Activated T-helper 9 cell treated with anti-CD3 and anti-CD28 coated beads, Interleukin-2, amount 50 U/mL, for 16 hours (primary cell): Measurements from ENCODE around the gene OXNAD1.
"Not testable (repeated sequence)": the region's sequence is repeated elsewhere in the genome, so short reads cannot be mapped to it uniquely, and the experiment has no call there.

Source experiments
- DNase-seq: peaks from one replicate; pipeline ENCODE4 v3.0.0-alpha.2; 2020; ENCODE audit warnings: low read depth

Gene OXNAD1

GRCh38 chr3:16304061-16305010 is 39.3 kb downstream of the OXNAD1 start:
- DNase-seq = no peak

GRCh38 chr3:16305111-16305541 is 40.1 kb downstream of the OXNAD1 start:
- no peak for DNase-seq

GRCh38 chr3:16307832-16308531 is 43.0 kb downstream of the OXNAD1 start:
- no peak for DNase-seq

GRCh38 chr3:16308727-16309126 is 43.7 kb downstream of the OXNAD1 start:
- no peak for DNase-seq

- peak; percentile 43 for DNase-seq
Observed at GRCh38 chr3:16309558-16309957, 44.5 kb downstream of the OXNAD1 start.

- not testable (repeated sequence) for DNase-seq
Observed at GRCh38 chr3:16310486-16310885, 45.5 kb downstream of the OXNAD1 start.

- DNase-seq = no peak
Observed at GRCh38 chr3:16311960-16312451, 47.0 kb downstream of the OXNAD1 start.

- DNase-seq = no peak
Observed at GRCh38 chr3:16313886-16314645, 49.1 kb downstream of the OXNAD1 start.

GRCh38 chr3:16315623-16316022 is 50.6 kb downstream of the OXNAD1 start:
- DNase-seq = no peak

- DNase-seq = no peak
Observed at GRCh38 chr3:16316396-16316795, 51.4 kb downstream of the OXNAD1 start.

GRCh38 chr3:16316847-16317560 is 52.0 kb downstream of the OXNAD1 start:
- no peak for DNase-seq

GRCh38 chr3:16317561-16317945 is 52.5 kb downstream of the OXNAD1 start:
- no peak for DNase-seq

- no peak for DNase-seq
Observed at GRCh38 chr3:16318176-16318575, 53.2 kb downstream of the OXNAD1 start.

- DNase-seq = peak; percentile 75
Observed at GRCh38 chr3:16319307-16319706, 54.3 kb downstream of the OXNAD1 start.

GRCh38 chr3:16319723-16320122 is 54.7 kb downstream of the OXNAD1 start:
- DNase-seq = no peak

- no peak for DNase-seq
Observed at GRCh38 chr3:16320711-16321110, 55.7 kb downstream of the OXNAD1 start.

GRCh38 chr3:16322189-16322588 is 57.2 kb downstream of the OXNAD1 start:
- no peak for DNase-seq

- no peak for DNase-seq
Observed at GRCh38 chr3:16323737-16324136, 58.7 kb downstream of the OXNAD1 start.

- DNase-seq = no peak
Observed at GRCh38 chr3:16325850-16326249, 60.8 kb downstream of the OXNAD1 start.

- DNase-seq = no peak
Observed at GRCh38 chr3:16326724-16327349, 61.8 kb downstream of the OXNAD1 start.

GRCh38 chr3:16328124-16328523 is 63.1 kb downstream of the OXNAD1 start:
- no peak for DNase-seq
